NCI-H2196 treated with DMSO at 0.1 percent for 48 hours (cell line): ENCODE data around the gene LIFR.

Experiments
- DNase-seq: peaks from one replicate; lab custom pipeline; 2025; ENCODE audit not compliant: unreplicated experiment; lab: John Stamatoyannopoulos, UW

LIFR gene

DNA sequence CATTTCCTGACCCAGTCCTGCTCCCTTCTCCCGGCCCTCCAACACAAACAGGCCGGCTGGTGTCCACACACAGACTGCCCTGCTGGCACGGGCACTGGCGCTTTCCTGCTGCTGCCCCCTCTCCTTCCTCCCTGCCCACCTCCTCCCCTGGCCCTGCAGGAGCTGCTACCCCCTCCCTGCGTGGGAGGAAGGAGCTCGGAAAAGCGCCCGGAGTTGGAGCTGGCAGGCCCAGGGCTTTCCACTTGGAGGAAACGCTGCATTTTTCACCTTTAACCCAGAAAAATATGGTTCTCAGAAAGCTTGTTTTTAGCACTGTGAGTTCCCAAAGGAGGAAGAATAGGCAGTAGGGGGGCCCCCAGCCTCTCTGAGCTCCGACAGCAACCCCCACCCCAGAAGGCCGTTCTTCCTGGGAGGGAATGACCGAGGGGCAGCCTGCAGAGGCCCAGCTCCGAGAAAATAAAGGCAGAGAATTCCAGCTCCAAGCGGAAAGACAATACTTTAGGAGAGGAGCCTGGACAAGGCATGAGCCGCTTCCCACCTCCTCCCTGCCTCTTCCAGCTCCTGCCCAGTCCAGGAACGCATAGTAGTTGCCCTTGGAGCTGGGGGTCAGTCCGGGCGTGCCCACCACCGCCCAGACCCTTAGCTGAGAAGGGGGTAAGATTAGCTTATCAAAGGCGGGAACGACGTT lies 88.9 kb downstream of the LIFR start:
- no peak for DNase-seq

DNA sequence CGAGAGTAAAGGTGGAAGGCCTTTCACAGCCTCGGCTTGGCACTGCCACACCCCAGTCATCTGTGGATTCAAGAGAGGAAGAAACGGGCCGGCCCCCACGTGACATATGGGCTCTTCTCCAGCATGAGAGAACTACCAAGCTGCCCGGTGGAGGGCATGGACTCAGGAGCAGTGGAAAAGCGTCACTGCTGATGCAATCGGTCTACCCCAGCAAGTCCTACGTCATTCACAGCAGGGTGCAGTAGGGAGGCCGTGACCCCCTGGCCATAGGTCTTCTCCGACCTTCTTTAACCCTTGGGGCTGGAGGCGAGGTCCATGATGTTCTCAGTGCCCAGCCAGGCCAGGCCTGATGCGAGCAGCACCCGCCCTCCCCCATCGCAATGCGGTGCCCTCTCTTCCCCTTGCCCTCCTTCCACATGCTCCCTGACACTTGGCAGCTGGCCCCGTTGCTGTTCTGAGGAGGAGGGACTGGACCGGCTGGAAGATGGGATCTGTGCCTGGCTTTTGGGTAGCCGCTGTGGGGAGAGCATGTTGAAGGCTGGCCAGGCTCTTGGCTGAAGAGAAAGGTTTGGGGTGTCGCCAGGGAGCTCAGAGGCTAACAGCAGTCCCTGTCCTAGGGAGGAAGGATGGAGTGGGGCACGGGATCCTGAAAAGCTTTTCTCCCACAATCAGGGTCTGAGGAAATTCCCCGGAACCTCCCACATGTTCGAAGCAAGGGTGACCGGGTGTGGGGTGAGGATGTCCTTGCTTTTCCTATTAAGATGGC lies 89.8 kb downstream of the LIFR start:
- no peak for DNase-seq

DNA sequence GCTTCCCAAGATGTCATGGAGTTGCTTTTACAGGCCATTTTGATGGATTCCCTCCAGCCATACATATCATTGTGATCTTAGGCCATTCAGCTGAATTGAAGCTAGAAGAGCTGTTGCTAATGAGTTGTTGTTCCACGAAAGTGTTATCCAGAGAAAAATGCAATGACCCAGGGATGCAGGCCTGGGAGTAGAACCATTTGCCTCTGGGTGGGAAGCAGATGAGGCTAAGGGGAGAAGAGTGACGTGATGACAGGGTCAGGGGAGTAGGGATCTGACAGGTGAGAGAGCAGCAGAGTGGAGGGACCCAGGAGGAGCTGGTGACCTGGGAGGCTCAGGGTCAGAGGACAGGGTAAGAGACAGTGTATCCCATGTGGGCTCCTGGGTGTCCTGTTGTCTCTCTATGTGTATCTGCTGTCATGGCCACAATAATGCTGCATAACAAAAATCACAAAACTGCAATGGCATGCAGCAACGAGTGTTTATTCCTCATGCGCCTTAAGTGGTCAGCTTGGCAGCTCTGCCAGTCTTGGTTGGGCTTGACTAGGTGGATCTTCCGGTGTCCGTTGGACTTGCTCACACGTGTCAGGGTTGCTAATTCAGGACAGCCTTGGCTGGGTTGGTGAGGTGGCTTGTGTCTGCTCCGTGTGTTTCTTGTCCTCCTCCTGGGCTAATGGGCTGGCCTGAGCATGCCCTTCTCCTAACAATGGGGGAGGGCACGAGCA lies 90.6 kb downstream of the LIFR start:
- DNase-seq, result no peak

DNA sequence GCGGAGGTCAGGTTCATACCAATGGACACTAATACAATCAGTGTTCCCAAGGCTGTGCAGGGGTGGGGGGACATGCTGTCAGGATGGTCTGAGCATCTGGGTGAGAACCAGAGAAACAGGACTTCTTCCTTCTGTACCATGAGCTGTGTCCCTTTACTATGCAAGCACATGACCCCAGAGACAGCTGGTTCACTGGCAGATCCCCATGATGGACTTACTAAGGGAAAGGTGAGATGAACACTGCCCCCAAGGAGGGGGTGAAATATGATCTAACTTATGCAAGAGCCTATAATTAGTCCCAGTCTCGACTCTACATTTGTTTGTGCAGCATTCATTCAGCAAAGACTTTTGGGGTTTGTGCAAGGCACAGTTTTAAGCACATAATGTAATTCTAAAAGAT lies 91.4 kb downstream of the LIFR start:
- DNase-seq, result no peak

DNA sequence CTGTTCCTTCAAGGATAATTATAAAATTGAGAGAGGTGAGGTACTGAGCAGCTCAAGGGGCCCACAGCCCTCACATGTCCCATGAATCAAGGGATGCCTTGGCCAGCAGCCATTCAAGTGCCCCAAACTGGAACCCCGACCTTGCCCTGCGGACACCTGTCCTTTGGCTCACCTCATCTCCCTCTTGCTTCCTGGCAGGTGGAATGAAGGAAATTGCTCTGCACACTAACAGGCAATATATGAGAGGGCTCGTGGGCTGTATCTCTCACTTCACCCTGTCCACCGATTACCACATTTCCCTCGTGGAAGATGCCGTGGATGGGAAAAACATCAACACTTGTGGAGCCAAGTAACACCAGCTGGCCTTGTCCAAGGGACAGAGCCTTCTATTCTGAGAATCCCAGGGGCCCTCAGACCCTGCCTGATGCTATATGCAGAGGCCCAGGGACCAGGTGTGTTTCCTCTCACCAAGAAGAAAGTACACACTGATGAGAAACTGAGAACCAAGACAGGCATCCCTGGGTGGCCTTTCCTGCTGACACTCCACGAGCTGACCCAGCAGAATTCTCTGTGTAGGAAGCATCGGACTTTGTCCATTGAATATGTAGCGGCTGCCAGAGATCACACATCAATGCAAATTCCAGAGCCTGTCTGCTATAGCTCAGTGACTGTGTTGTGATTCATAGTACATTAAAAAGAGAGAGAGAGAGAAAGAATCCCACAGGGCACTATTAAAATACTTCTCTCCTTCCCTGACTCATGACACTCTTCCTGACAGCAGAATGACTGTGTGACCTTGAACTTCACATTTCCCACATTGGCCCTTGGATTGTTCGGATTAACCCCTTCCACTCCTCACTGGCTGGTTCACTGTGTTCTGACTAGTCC lies 92.6 kb downstream of the LIFR start:
- no peak for DNase-seq

DNA sequence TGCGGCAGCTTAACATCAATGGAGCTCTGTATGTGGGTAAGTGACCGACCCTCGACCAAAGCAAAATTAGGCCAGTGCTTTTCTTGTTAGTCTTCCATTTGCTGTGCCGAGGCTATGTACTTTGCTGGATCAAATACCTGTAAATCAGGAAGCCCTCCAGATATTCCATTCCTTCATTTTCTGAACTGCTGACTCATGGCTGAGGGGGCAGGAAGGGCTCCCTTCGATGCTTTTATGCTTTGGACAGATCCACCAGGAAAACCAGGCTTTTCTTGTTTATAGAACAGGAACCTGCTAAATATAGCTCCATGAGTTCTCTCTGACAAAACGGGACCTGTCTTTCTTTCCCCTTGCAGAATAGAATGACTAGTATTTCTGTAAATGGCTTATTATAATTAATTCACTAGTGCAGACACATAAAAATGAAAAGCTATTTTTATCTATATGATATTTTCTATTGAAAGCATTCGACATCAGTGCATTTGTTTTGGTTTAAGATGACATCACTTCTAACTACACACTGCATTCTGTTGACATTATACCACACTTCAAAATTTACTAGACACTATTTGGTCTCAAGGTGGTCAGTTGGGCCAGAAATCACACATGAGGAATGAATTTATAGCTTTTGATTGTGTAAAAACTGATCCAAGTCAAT lies 93.3 kb downstream of the LIFR start:
- no peak for DNase-seq

DNA sequence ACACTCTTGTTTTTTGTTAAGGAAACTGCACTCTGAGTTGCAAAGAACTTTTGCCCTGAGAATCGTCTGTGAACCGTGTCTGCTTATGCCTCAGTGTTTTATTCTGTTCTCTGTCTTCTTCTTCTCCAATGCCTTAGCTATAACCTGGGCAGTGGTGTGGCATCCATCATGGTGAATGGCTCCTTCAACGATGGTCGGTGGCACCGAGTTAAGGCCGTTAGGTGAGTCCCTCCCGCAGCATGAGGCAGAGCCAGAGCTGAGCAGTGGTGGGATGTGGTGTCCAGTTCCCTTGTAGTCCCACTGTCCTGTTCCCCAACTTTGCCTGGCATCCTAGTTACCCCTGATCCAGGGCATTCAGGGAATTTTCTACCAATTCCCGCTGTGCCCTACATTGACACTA lies 98.3 kb downstream of the LIFR start:
- no peak for DNase-seq

DNA sequence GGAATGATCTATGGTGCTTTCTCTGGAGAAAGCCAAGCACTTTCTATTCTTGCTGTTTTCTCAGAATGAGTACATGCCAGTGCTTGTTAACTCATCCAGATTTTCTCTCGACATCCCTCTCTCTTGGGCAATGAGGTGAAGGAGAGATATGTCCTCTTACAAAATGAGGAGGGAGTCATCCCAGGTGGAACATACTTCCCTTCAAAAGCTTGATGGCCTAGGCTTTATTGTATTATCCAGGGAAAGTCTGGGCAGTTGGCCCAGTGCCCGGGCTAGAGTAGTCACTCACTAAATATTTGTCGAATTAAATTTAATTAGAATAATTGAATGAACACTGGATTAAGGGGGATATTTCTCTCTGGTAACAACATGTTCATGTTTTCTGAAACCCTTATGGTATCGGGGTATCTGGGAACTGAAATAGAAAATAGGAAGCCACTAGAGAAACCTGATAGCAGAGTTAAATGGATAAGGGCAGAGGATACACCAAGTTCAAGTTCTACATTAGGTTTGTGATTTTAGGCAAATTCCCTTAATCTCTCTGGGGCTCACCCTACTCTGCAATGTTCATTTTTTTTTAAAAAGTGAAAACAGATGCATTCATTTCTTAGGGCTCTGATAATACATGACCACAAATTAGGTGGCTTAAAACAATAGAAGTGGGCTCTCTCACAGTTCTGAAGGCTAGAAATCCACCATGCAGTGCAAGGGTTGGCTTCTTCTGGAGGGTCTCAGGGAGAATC lies 99.6 kb downstream of the LIFR start:
- no peak for DNase-seq

DNA sequence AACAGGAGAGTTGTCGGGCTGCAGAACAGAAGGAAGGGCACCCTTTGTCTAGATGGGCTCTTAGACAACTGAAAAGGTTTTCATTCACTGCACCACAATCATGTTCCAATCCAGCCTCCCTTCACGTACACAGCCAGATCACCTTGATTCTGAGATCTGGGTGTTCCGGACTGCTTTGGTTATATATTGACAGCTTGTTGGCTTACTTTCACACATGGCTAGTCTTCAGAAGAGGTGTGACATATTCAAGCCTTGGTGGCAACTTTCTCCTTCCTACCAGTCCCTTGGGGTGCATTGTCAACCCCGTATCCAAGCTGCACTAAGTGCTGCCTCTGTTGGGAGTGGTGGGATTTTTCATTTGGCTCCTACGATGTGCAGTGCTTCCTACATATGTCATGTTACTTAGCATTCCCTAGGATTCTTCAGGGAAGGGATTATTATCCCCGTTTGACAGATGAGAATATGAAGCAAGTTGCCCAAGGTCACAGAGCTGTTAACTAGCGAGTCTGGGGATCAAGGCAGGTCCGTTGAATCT lies 100.6 kb downstream of the LIFR start:
- no peak for DNase-seq

DNA sequence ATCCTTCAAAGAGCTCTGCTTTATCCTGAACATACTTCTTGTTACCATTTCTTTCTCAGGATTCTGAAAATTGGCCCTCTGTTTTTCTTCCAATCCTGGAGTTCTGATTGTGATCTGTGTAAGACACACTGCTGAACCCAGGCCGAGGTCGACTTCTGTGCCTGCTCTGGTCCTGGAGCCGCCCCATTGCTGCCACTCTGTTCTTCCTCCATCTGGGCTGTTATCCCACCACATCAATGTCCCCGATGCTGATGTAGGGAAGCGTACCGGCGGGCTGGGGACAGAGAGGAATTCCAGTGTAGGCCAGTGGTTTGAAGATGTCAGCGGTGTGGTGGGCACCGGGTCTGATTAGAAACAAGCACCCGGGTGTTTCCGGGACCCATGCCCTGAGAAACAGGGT lies 102.5 kb downstream of the LIFR start:
- DNase-seq, result no peak

DNA sequence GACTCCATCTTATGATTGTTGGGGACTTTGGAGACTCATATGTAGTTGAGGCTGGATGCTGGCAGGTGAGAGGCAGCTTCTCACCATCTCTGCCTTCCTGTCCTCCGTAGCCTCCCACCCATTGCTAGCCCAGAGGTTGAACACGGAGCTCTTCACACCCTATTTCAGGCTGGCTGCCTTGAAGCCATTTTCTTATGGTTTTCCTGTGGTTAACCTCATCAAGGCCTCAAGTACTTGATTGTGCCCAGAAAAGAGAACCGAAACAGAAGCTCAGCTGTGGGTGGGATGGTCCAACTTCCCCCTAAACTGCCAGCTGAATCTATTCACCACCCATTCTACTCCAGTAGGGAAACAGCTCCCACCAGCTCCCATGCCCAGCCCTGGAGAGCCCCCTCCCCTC lies 102.9 kb downstream of the LIFR start:
- no peak for DNase-seq

DNA sequence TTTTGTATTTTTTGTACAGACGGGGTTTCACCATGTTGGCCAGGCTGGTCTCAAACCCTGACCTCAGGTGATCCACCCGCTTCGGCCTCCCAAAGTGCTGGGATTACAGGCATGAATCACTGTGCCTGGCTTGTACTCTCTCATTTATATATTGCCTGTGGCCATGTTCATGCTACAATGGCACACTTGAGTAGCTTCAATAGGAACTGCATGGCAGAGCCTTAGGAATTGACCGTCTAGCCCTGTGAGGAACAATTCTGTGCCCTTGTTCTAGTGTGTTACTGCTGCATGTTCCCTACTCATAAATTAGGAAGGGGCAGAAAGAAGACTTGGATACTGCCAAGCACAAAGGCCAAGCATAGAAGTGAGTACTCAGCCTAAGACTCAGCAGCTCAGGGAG lies 104.2 kb downstream of the LIFR start:
- DNase-seq, result no peak

DNA sequence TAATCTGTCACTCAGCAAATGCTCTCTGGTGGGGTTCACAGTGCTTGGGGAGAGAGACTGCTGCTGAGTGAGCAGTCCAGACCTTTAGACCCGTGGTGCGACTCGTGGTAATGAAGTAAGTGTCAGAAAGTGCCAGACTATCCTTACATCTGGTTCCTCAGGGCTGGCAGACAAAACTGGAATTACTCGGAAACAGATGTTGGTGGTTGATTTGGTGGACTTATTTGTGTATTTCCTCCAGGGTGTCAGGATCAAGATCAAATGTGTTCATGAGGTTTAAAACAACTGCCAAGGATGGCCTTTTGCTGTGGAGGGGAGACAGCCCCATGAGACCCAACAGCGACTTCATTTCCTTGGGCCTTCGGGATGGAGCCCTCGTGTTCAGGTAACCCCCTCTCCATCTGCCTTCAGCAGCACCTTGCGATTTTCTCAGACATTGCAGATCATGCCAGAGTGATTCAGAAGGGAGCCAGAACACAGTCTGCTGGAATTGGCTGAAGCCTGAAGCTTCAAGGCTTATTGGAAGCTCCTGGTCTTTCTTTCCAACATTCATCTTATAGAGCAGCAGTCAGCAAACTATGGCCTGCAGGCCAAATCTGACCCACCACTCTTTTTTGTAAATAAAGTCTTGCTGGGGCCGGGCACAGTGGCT lies 105.2 kb downstream of the LIFR start:
- no peak for DNase-seq

DNA sequence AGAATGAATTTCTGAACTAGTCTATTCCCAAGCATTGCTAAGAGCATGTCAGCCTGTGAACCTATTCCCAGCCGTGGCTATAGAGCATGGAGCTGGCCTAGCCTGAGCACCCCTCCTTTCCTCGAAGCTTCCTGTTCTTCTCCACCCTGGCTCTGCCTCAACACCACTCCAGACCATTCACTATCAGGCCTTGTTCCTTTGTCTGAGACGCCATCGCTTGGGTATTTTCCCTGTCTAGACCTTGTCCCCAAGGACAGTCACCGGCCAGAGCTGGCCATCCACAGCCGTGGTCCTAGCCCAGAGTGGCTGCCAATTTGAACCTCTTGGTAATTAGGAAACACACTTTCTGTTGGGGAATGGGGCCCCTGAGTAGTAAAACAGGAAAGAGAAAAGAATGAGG lies 105.8 kb downstream of the LIFR start:
- no peak for DNase-seq

DNA sequence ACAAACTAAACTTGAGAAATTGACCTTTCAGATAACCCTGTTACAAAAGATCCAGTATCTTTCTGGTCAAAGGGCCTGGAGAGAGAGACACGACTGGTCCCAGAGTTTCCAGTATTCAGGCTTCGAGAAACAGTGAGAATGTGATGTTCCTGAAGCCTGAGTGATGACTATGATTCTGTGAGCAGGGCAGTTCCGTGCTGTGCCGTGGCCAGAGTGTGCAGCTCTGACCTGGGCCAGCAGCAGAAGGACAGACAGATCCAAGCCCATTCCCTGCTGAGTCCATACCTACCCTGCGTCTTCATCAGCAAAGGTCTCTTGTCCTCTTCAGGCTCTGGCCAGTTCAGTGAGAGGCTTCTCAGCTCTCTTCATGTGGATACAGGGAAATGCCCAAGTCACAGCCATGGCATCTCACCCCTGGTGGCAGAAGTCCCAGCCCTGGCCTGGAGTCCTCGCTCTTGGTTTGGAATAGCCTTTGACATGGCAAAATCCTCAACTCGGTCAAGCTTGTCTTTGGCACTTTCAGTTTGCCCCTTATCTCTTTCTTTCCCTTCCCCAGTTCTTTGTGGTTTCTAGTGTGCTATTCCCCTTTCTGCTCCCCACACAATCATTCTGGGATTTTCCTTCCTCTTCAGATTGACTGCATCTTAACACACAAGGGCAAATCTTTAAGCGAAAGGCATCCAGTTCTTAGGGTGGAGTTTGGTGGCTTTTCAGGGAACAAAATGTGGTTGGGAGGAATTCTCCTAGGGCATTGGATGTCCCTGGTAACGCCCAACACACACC lies 107.7 kb downstream of the LIFR start:
- no peak for DNase-seq

DNA sequence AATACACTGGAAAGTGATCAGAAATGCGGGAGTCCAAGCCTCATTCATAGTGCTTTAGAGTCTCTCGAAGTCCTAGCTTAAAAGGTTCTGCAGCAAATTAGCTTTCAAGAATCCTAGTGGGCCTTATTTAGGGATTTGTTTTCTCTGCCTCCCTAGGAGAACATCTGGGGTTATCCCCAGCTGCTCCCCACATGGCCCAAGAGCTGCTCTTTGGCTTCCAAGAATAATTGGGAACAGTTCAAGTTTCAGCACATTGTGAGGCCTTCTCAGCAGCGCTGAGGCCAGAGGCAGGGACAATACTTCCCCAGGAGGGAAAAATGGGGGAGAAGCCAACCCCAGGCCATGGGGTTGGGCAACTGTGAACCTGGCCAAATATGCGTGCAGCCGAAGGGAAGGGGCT lies 108.7 kb downstream of the LIFR start:
- DNase-seq, result no peak

DNA sequence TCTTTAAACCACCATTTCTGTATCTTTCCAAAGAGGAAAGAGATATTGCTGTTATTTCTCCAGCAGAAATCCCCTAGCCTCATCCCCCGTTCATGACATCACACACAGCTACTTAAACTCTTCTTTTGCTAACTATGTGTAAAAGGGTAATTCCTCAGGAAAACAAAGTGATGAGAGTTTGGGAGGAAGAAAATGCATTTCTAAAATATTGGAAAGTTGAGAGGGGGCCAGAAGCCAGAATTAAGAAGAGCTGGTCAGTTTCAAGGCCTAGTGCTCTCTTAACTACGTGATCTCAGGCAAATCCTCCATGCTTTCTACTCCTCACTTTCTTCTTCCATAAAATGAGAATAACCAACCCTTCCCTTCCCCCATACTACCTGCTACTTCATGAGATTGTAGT lies 109.4 kb downstream of the LIFR start:
- DNase-seq, result no peak

DNA sequence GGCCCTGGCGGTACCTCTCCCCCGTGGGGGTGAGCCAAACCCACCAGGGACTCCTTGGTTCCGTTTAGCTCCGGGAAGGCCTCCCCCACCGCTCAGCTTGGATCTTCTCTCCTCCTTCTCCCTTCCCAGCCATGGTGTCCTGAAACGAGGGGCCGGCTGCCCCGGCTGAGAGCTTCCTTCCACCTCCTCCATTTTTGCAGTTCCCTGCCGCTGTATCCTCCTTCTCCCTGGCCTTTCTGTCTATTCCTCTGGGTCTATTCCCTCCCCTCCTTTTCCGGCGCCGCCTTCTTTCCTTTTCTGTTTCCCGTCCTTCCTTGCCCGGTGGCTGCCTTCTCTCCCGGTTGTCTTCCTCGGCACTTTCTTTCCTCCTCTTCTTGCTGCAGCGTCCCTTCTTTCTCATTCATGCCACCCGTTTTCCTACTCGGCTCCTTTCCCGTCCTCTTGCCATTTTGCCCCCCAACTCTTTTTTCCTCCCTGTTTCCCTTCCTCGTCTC lies 110.4 kb downstream of the LIFR start:
- DNase-seq, result no peak
